ENCODE results near the gene CLINT1. TPM values are rescaled to one million over a fixed set of nuclear protein-coding genes. Genes with fewer than 3 reads are reported as not detected.

The CLINT1 gene
- total and polyA plus RNA-seq, 9 of the 15 experiments (the other 6 are each of a cell fraction or from before 2014, with no cell fraction given), result 23.6 to 125 (median 71.4) TPM

DNA sequence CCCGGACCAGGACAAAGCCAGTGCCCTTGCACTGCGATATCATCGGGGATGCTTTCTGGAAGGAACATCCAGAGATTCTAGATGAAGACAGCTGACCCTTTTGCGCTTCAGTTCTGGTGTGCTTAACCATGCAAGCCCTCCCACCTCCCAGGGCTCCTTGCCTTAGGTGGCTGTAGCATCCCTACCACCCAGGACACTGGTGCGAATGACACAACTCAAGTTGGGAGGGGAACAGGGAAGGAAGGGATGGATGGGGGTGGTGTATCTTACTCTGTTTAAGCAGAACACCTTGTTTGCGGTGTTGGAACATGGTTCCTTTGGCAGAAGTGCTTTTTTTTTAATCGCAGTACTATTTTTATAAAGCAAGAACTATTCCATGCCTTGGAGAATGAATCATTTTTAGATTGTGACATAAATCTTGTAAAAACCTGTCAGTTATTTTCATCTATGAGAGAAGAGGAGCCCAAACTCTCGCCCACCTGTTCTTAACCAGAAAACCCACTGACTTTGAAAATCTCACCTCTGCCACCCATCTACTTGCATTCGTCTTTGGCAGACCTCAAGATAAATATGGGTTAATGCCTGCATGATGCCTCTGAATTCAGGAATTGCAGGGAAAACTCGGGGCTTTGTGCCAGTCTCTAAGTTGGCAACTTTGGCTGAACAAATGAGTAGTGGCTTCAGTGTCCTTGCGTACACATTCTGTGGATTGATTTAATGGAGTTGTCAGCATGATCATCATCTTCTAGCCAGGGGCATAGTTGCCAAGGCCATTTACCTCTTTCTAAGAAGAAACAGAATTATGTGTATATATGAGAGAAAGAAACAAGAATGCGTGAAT lies 119.3 kb downstream of the CLINT1 start:
- ATAC-seq (no peak), DNase-seq (ENCODE audit: extremely low read depth in 1 of 4, low spot score in 3 of 4) (no peak), FAIRE-seq (no peak)
- no peaks in the 10 kb centered on the region for H3K27me3 ChIP-seq (ENCODE audit: control insufficient read depth in 2 of 2, insufficient read depth in 2 of 2, low read length in 2 of 2)
- WGBS (ENCODE audit: insufficient coverage, low coverage, missing lambda C conversion rate), result 76% methylated on average over 12 of the region's 12 CpGs
- H3K36me3 ChIP-seq (ENCODE audit: control insufficient read depth, insufficient read depth, low read length), result peaks cover 44% of the 10 kb centered on the region; the same call in 2 of the 3 replicates
- no peaks in the 10 kb centered on the region for H4K20me1 ChIP-seq (replicated peaks; ENCODE audit: control insufficient read depth, insufficient read depth, low read length)
- no peaks in the 10 kb centered on the region for H3K9me1 ChIP-seq (ENCODE audit: control insufficient read depth, insufficient read depth, low read length)
- peaks cover 10 to 18% of the 10 kb centered on the region in 2 experiments; a peak in 4 of 5 replicates for H3K4me1 ChIP-seq (replicated peaks in 1 of 2; ENCODE audit: control insufficient read depth in 2 of 2, insufficient read depth in 2 of 2, low read length in 2 of 2)
- H3K27ac ChIP-seq (ENCODE audit: extremely low read depth, low read depth, low read length), result no peak overlapping the region
- peaks cover 4% of the 10 kb centered on the region; the same call in 1 of the 3 replicates for H3K79me2 ChIP-seq (ENCODE audit: control insufficient read depth, insufficient read depth, low read length)
- intact Hi-C loops (cut with micrococcal nuclease), result loop anchor here (5.0 to 10.0 kb wide), 4 partner anchors 262 to 1365 kb away; partner anchors contain the start of gene MED7
- in situ Hi-C loops (cut with MboI), result loop anchor here (10.0 kb wide), 1 partner anchor 395 kb away; a partner anchor contains a TSS
- H3K9me3 ChIP-seq (replicated peaks; ENCODE audit: control insufficient read depth, insufficient read depth, low read depth, low read length), result no peaks in the 10 kb centered on the region
- CTCF ChIA-PET (ENCODE audit: low intra/inter-chr PET ratio), result interaction anchor here (1.1 to 1.2 kb wide), 2 partner anchors 8 to 308 kb away, joined by 3 to 5 read pairs; partner anchors contain the start of gene THG1L
- H3K4me2 ChIP-seq (ENCODE audit: insufficient read depth, low read length), result no peak overlapping the region
- H3K4me3 ChIP-seq, result no peak overlapping the region
- BruUV-seq (replicated peaks), result no TSS peak
- no peak overlapping the region for H2AFZ ChIP-seq (ENCODE audit: low read depth, low read length)
- POLR2A ChIA-PET, result no interaction called here
- H3K9ac ChIP-seq (ENCODE audit: insufficient read depth in 1 of 2, low read depth in 2 of 2, low read length in 2 of 2), result no peak overlapping the region
- no peak for TF ChIP-seq MCM2 (IDR thresholded peaks at IDR 0.05; ENCODE audit: low read depth)
- TF ChIP-seq, protein P1, sequence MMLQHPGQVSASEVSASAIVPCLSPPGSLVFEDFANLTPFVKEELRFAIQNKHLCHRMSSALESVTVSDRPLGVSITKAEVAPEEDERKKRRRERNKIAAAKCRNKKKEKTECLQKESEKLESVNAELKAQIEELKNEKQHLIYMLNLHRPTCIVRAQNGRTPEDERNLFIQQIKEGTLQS (IDR thresholded peaks at IDR 0.05), result no peak
- TF ChIP-seq, protein P1 (CRISPR knock-in tag; conservative IDR thresholded peaks at IDR 0.05), result no peak
- TF ChIP-seq, protein P2, sequence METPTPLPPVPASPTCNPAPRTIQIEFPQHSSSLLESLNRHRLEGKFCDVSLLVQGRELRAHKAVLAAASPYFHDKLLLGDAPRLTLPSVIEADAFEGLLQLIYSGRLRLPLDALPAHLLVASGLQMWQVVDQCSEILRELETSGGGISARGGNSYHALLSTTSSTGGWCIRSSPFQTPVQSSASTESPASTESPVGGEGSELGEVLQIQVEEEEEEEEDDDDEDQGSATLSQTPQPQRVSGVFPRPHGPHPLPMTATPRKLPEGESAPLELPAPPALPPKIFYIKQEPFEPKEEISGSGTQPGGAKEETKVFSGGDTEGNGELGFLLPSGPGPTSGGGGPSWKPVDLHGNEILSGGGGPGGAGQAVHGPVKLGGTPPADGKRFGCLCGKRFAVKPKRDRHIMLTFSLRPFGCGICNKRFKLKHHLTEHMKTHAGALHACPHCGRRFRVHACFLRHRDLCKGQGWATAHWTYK (CRISPR knock-in tag; IDR thresholded peaks at IDR 0.05), result no peak
- TF ChIP-seq NFIX (CRISPR knock-in tag; IDR thresholded peaks at IDR 0.05; ENCODE audit: low read depth), result no peak
- no peak for TF ChIP-seq PURB (CRISPR knock-in tag; IDR thresholded peaks at IDR 0.05; ENCODE audit: low read depth)
- TF ChIP-seq, protein P3, sequence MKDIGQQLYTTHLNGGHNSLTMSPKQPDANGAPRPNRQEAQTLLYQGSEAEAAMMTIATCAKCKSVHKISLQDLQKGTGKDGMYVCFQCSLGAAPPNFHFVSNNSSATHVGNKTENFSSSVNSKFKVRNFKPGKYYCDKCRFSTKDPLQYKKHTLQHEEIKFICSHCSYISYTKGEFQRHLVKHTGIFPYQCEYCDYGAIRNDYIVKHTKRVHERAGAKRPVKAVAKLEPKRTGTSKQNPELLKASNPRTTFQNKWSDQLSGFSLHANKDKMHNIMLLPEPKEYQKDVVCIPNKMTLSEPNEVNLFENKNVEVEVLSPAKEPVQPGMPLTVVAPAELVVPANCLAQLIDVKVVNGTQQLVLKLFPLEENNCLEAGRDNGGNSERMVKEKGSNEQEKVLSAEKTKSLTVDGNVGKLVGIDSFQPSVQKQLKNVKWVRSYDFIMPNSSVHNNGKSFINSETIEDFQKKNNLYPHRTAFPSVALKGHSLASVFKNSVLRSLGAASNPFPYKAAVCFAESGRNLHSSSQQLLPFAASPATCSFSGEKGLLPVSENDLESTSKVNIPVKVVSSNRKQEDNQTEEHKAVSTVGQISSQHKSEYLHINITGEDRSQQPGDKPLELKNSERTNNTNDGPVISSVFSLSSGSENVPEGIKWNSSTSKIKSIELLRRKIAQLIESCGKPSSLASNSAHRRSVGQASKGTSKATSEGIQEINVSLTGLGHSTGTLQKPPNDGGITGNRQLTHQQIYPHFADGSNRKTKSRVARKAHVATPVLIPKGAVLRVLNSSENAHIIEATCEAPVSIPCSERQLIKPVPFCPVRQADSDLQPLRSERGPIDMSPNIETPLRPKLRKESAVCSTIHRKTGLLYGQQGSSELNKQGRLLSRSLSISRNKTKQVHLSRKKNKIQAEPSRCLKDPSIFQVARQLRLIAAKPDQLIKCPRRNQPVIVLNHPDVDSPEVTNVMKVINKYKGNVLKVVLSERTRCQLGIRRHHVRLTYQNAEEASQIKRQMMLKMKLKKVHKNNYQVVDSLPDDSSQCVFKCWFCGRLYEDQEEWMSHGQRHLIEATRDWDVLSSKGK (CRISPR knock-in tag; IDR thresholded peaks at IDR 0.05), result no peak
- no peak for TF ChIP-seq SNRNP70 (optimal IDR thresholded peaks at IDR 0.05; ENCODE audit: low read depth, low read length)
- no peak for TF ChIP-seq MBD2 (IDR thresholded peaks at IDR 0.05; ENCODE audit: borderline replicate concordance, low read depth)
- TF ChIP-seq HLTF (IDR thresholded peaks at IDR 0.05), result no peak
- no peak for TF ChIP-seq CCNT2 (IDR thresholded peaks at IDR 0.05; ENCODE audit: borderline replicate concordance, extremely low read depth, insufficient read length, low read depth, low read length)
- no peak for TF ChIP-seq BRF1 (IDR thresholded peaks at IDR 0.05; ENCODE audit: borderline replicate concordance, extremely low read depth, insufficient read length)
- no peak for TF ChIP-seq L3MBTL2 (IDR thresholded peaks at IDR 0.05)
- TF ChIP-seq TEAD1 (CRISPR knock-in tag; IDR thresholded peaks at IDR 0.05), result no peak
- TF ChIP-seq, protein P4, sequence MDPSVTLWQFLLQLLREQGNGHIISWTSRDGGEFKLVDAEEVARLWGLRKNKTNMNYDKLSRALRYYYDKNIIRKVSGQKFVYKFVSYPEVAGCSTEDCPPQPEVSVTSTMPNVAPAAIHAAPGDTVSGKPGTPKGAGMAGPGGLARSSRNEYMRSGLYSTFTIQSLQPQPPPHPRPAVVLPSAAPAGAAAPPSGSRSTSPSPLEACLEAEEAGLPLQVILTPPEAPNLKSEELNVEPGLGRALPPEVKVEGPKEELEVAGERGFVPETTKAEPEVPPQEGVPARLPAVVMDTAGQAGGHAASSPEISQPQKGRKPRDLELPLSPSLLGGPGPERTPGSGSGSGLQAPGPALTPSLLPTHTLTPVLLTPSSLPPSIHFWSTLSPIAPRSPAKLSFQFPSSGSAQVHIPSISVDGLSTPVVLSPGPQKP (CRISPR knock-in tag; IDR thresholded peaks at IDR 0.05), result no peak

Data from K562 (cell line).